Pancreas (tissue), 10 donors: ENCODE measurements around the gene NOS1AP. TPM values are rescaled to one million over a fixed set of nuclear protein-coding genes. Genes with fewer than 3 reads are reported as not detected.
"Not testable (repeated sequence)": the region's sequence is repeated elsewhere in the genome, so short reads cannot be mapped to it uniquely, and the experiment has no call there.

Source experiments
- ATAC-seq, 4 donors: fragments of 200-7000 bp; cut with Tn5 transposase; one replicate each; pipeline versions ENCODE4 v1.8.0 to v1.9.1; 2020; ENCODE audit warnings: mild to moderate bottlenecking in 4 of 4, moderate library complexity in 4 of 4
- DNase-seq, 6 donors: peaks; one replicate each; pipeline ENCODE4 v3.0.0-alpha.2; 2020
- FAIRE-seq: peaks from 2 replicates; lab custom pipeline; 2012; peaks lifted over from hg19 to GRCh38; lab: Jason Lieb, UNC
- H3K27ac ChIP-seq, 4 donors: fragments of 200-600 bp; sonication (generic); 1 replicate in 3 of 4; 2 replicates in 1 of 4; pipeline versions ENCODE4 v1.5.0 to v1.8.0; 2020
- H3K27me3 ChIP-seq, 4 donors: fragments of 200-600 bp; one replicate each; pipeline ENCODE4 v1.8.0; 2021
- H3K36me3 ChIP-seq, 3 donors: fragments of 200-600 bp; sonication (generic) in 1 of 3; one replicate each; pipeline versions ENCODE4 v1.5.0 to v1.8.0; 2020 to 2021
- H3K4me1 ChIP-seq, 3 donors: fragments of 200-600 bp; one replicate each; pipeline ENCODE4 v1.8.0; 2021
- H3K4me3 ChIP-seq, 4 donors: fragments of 200-600 bp; sonication (generic) in 2 of 4; one replicate each; pipeline versions ENCODE4 v1.5.0 to v1.8.0; 2020 to 2021
- H3K9me3 ChIP-seq, 4 donors: fragments of 200-600 bp; one replicate each; pipeline ENCODE4 v1.8.0; 2021
- CTCF ChIP-seq, 4 donors: fragments of 200-600 bp; sonication (generic) in 3 of 4; IDR thresholded peaks; one replicate each; pipeline versions ENCODE4 v1.5.0 to v1.8.0; 2021; ENCODE audit warnings: antibody characterized with exemption in 4 of 4
- WGBS, 2 donors: extraction: QIAGEN DNeasy Blood & Tissue Kit; methylation state at CpG; one replicate each; pipeline ENCODE4 v1.1.7; 2013; 5-methylcytosine and 5-hydroxymethylcytosine counted together
- intact Hi-C, 3 donors: fragments of 100-400 bp; cut with DNase I; formaldehyde crosslinking; loops; one replicate each; pipeline versions ENCODE4 v1.11.1 to v1.14.2; 2022
- polyA plus RNA-seq, 2 donors: library from polyadenylated mRNA; stranded (reverse); fragments of 200-250 nt; gene quantifications; one replicate each; pipeline ENCODE4 v1.2.3, GENCODE V29; 2013
- total RNA-seq, 6 donors: library from RNA; stranded (reverse); fragmentation: NEBNext Ultra II Directional in 4 of 6; extraction: Animal tissue kit (Norgen Biotek cat#: 25700) in 4 of 6; gene quantifications; one replicate each; pipeline versions ENCODE4 v1.2.1 to v1.2.4, GENCODE V29; 2021 to 2023
- donor health status: healthy with polysubstance abuse.
- donor health status: DM: no; HTN: no; CAD: no; lungs with moderate emphysema.
- donor health status: DM: no; HTN: no; CAD: no.
- donor health status: control.
- donor health status: control.
- donor health status: Bipolar disorder and iron deficiency.
- donor health status: DM: yes; HTN: yes; CAD: no.
- donor health status: DM: no; HTN: no; CAD: no.
- donor health status: DM: no; HTN: no; CAD: no.
- donor health status: DM: yes; HTN: yes; CAD: no.

NOS1AP gene
- total and polyA plus RNA-seq, 8 donors, result 0.40 to 2.8 (median 1.7) TPM

- FAIRE-seq (no peak), DNase-seq (no peak), ATAC-seq (peak in 3 of 4 donors; percentile 46 to 59 (median 58))
- no peak for TF ChIP-seq CTCF (IDR thresholded peaks at IDR 0.05)
- 36% methylated on average over 4 of the region's 4 CpGs for WGBS, 2 donors
- H3K9me3 ChIP-seq, result no peaks in the 10 kb centered on the region
- H3K27me3 ChIP-seq, result no peaks in the 10 kb centered on the region
- no peaks in the 10 kb centered on the region for H3K36me3 ChIP-seq
- no peaks in the 10 kb centered on the region for H3K4me1 ChIP-seq
- intact Hi-C loops, result no loop called here
- no peak overlapping the region for H3K4me3 ChIP-seq
- H3K27ac ChIP-seq, result no peak overlapping the region
These were observed 6.9 kb upstream of the NOS1AP start for GRCh38 chr1:162062542-162063015.

- 86 to 90% methylated on average over 2 of the region's 2 CpGs for WGBS, 2 donors
- FAIRE-seq, result no peak
- Histone ChIP-seq H3K9me3 (no peaks in the 10 kb centered on the region), H3K4me1 (peaks cover 0 to 3% (median 0%) of the 10 kb centered on the region in 3 donors), H3K4me3 (no peak overlapping the region), H3K27me3 (no peaks in the 10 kb centered on the region), H3K36me3 (no peaks in the 10 kb centered on the region), H3K27ac (no peak overlapping the region)
- no peak for ATAC-seq
- intact Hi-C loops, result no loop called here
- TF ChIP-seq CTCF (IDR thresholded peaks at IDR 0.05), result no peak
- DNase-seq, result no peak
These were observed 4.5 kb upstream of the NOS1AP start for GRCh38 chr1:162065016-162065415.

GRCh38 chr1:162066836-162067235 is 2.7 kb upstream of the NOS1AP start:
- H3K27me3 ChIP-seq, H3K36me3 ChIP-seq, ATAC-seq, intact Hi-C loops, FAIRE-seq, H3K4me3 ChIP-seq, H3K27ac ChIP-seq, H3K9me3 ChIP-seq, H3K4me1 ChIP-seq, DNase-seq: not testable (repeated sequence)
- WGBS, 2 donors, result 84 to 90% methylated on average over 4 of the region's 4 CpGs

GRCh38 chr1:162067466-162067865 is 2.0 kb upstream of the NOS1AP start:
- no peak for FAIRE-seq
- DNase-seq, result no peak

GRCh38 chr1:162068301-162068700 is 1.2 kb upstream of the NOS1AP start:
- FAIRE-seq (no peak), DNase-seq (no peak)
- intact Hi-C loops, result no loop called here

More at GRCh38 chr1:162067466-162067865, 2.0 kb upstream of the NOS1AP start:
- H3K36me3 ChIP-seq, result no peaks in the 10 kb centered on the region
- no peak for TF ChIP-seq CTCF (IDR thresholded peaks at IDR 0.05)
- H3K27ac ChIP-seq, result no peak overlapping the region
- no peak for ATAC-seq
- no peaks in the 10 kb centered on the region for H3K27me3 ChIP-seq
- H3K9me3 ChIP-seq, result no peaks in the 10 kb centered on the region
- 13 to 26% methylated on average over 1 of the region's 1 CpG for WGBS, 2 donors
- H3K4me3 ChIP-seq, result no peak overlapping the region
- H3K4me1 ChIP-seq, result peaks cover 0 to 9% (median 3%) of the 10 kb centered on the region in 3 donors
- intact Hi-C loops, result no loop called here

More at GRCh38 chr1:162068301-162068700, 1.2 kb upstream of the NOS1AP start:
- H3K9me3 ChIP-seq, result no peaks in the 10 kb centered on the region
- no peak for TF ChIP-seq CTCF (IDR thresholded peaks at IDR 0.05)
- no peaks in the 10 kb centered on the region for H3K36me3 ChIP-seq
- H3K4me1 ChIP-seq, result peaks cover 0 to 9% (median 3%) of the 10 kb centered on the region in 3 donors
- H3K27ac ChIP-seq, result no peak overlapping the region
- no peak for ATAC-seq
- H3K27me3 ChIP-seq, result no peaks in the 10 kb centered on the region
- WGBS, 2 donors, result 91 to 97% methylated on average over 4 of the region's 4 CpGs
- no peak overlapping the region for H3K4me3 ChIP-seq
